NCI-H2029 (cell line): ENCODE measurements around the gene KDELR3.
A peak's percentile ranks its signal among the peaks of the same experiment; 100 is the strongest.
"Not testable (repeated sequence)": the region's sequence is repeated elsewhere in the genome, so short reads cannot be mapped to it uniquely, and the experiment has no call there.

ENCODE experiments used
- DNase-seq: peaks from one replicate; lab custom pipeline; 2025; lab: John Stamatoyannopoulos, UW

KDELR3 gene

GRCh38 chr22:38456841-38457699, 10.8 kb upstream of the KDELR3 start:
- no peak for DNase-seq

DNA sequence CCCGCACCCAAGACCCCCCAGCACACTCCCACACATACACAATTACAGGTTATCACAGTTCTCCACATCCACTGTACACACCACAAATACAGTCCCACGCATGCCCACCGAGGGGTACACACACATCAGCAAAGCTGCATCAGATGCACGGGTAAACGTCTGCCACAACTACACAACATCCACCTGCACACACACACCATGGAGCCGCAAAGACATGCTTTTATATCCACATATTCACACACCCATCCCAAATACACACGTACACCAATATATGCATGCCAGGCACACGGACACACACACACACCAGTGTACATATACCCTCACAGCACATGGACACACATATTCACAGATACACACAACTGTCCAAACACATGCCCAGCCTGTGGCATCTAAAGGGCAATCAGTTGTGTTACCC, 7.5 kb upstream of the KDELR3 start:
- DNase-seq = no peak

GRCh38 chr22:38461057-38461413, 6.9 kb upstream of the KDELR3 start:
- no peak for DNase-seq

DNA sequence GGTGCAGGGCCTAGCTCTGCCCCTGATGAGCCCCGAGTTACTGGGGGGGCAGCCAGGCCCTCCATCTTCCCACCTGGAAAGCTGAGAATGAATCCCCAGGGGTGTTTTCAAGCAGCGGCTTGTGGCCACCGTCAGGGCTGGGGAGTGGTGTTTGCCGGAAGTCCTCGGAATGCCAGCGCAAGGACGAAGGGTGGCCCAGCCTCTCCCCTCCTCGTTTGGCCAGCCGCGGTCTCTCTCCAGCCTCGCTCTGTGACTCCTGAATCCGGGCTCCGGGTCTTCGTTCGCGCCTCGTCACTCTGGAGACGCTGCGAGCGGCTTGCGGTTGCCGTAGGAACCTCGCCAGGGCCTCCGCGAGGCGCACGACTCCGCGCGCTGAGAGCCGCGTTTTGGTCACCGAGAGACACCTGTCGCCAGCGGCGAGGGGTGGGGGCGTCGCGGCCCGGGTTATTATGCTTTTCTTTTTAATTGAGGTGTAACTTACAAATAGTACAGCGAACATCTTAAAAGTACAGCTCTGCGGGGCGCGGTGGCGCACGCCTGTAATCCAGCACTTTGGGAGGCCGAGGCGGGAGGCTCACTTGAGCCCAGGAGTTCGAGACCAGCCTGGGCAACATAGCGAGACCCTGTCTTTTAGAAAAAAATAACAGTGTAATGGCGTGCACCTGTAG, 6.3 kb upstream of the KDELR3 start:
- DNase-seq = peak; percentile 80

DNA sequence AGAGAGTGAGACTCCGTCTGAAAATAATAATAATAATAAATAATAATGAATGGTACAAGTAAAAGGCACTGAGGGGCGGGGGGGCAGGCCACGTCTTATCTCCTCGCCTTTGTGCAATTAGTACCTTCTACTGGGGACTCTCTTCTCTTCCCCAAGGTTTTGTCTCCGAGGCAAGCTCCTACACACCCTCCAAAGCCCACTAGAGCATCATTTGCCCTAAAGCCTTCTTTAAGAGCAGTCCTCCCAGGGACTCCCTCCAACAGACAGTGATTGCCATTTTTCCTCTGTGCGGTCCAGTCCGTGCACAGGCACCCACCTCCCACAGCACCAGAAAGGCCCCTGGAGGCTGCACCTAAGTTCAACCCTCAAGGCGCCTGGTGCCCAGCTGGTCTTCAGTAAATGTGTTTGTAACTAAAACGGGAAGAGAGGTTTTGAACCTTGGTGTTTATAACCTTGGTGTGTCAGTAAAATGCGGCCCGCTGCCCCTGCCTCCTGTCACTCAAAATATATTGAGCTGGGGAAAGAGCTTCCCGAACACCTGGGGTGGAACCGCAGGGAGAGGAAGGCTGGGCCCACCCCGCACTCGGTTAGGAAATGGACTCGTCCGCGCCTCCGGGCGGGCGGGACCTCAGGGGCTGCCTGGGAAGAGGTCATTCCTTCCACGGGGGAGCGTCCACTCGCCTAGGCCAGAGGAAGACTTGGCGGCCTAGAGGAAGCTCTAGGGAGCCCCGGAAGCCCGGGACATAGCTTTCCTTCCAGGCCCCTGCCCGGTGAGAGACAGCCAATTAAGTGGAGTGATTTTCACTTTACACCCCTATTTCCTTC, 4.7 kb upstream of the KDELR3 start:
- no peak for DNase-seq

DNA sequence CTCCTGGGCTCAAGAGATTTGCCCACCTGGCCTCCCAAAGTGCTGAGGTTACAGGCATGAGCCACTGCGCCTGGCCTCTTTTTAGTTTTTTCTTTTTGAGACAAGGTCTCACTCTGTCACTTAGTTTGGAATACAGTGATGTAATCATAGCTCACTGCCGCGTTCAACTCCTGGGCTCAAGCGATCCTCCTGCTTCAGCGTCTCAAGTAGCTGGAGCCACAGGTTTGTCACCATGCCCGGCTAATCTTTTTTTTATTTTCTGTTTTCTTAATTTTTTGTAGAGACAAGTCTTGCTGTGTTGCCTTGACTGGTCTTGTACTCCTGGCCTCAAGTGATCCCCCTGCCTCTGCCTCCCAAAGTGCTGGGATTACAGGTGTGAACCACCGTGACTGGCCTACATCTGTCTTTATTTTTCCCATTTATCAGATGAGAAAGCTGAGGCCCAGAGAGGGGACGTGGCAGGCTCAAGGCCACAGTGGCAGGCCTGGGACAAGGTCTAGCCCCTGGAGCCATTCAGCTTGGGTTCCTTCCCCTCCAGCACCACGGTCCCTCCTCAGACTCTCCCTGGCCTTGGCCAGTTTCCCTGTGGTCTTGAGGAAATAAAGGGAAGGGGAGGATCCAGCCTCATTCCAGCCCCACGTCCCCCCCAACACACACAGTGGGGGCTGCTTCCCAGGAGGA, 2.8 kb upstream of the KDELR3 start:
- DNase-seq = no peak

GRCh38 chr22:38465673-38466490, 2.0 kb upstream of the KDELR3 start:
- no peak for DNase-seq

- no peak for DNase-seq
Measured at GRCh38 chr22:38467438-38467903, 425 bp upstream of the KDELR3 start.

GRCh38 chr22:38468443-38469305, 778 bp downstream of the KDELR3 start:
- DNase-seq = no peak

- DNase-seq = no peak
Measured at GRCh38 chr22:38469306-38469781, 1.4 kb downstream of the KDELR3 start.

DNA sequence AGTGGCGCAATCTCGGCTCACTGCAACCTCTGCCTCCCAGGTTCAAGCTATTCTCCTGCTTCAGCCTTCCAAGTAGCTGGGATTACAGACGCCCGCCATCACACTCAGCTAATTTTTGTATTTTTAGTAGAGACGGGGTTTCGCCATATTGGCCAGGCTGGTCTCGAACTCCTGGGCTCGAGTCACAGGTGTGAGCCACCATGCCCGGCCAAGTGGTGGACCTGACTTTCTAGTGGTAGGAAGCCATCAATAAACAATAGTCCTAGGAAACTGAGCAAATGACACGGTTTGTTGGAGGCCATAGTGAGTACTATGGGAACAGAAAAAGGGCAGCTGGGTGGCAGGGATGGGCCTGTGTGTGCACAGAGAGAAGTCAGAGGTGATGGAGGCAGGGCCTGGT, 2.3 kb downstream of the KDELR3 start:
- not testable (repeated sequence) for DNase-seq

DNA sequence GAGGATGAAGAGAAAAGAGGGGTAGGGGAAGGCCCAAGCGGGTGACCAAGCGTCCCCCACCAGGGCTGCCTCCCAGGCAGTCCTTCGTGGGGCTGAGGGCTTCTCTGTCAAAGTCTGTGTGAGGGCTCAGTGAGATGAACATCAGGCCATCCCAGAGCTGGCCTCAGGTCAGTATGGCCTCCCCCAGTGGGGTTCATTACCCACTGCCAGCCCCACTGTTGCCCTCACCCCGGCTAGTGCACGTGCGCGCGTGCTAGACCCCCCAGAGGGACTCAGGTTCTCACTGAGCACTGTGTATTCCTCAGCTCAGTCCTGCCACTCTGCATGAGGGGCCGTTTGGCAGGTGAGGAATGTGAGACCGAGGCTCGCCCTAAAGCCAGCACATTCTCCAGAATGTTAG, 3.3 kb downstream of the KDELR3 start:
- DNase-seq = no peak

DNA sequence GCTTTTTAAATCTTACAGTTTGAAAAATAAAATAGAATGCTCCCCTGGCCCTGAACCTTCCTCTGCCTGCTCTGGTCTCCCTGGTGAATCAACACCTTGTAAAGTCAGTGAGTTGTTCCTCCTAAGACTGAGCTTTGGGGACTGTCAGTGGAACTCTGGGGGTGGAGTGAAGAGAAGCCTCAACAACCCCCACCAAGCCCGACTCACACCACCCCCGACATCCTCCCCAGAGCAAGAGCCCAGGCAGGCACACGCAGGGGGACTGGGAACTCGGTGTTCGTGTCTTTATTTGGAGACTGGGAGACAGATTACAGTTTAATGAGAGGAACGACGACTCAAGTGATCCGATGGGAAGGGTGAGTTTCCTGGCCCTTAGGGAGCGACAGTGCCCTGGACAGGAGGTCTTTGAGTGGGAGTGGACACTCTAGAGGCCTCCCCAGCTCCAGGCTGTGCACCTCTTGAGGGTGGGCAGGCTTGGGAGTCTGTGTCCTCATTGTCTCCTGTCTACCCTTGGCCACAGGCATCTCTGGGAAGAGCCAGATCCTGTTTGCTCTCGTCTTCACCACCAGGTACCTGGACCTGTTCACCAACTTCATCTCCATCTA, 6.2 kb downstream of the KDELR3 start:
- no peak for DNase-seq

GRCh38 chr22:38477585-38477984, 9.7 kb downstream of the KDELR3 start:
- no peak for DNase-seq

GRCh38 chr22:38479096-38479837, 11.4 kb downstream of the KDELR3 start:
- no peak for DNase-seq

DNA sequence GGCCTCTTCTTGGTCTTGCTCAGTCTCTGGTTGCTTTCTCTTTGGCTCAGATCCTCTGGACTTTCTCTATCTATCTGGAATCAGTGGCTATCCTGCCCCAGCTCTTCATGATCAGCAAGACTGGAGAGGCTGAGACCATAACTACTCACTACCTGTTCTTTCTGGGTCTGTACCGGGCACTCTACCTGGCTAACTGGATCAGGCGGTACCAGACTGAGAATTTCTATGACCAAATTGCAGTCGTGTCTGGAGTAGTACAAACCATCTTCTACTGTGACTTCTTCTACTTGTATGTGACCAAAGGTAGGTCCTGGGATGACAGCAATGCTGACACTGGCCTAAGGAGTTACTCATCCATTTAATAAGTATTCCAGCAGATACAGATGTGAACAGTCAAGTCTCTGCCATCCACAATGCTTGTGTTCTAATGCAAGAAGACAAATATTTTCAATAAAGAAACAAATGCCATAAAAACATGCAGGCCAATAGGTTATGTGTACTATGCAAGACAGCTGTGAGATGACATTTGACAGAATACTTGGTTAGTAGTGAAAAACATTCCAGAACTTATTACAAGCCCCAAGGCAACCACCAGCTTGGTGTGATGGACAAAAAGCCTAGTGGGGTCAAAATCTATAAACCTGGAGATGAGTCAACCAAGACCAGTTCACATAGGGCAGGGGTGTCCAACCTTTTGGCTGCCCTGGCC, 13.4 kb downstream of the KDELR3 start:
- no peak for DNase-seq

DNA sequence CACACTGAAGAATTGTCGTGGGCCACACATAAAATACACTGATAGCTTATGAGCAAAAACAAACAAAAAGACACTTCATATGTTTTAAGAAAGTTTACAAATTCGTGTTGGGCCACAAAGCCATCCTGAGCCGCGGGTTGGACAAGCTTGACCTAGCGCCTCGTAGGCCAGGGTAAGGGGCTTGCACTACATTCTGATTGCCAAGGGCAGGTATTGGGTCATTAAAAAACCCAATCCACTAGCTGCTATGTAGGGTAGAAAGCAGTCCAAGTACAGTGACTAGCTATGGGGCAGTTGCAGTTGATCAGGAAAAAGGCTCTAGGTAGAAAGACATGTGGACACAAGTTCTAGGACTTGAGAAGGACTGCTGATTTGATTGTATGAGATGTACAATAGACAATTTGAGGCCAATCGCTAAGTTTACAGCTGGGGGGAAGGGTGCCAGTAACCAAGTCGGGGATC, 14.0 kb downstream of the KDELR3 start:
- DNase-seq = no peak

DNA sequence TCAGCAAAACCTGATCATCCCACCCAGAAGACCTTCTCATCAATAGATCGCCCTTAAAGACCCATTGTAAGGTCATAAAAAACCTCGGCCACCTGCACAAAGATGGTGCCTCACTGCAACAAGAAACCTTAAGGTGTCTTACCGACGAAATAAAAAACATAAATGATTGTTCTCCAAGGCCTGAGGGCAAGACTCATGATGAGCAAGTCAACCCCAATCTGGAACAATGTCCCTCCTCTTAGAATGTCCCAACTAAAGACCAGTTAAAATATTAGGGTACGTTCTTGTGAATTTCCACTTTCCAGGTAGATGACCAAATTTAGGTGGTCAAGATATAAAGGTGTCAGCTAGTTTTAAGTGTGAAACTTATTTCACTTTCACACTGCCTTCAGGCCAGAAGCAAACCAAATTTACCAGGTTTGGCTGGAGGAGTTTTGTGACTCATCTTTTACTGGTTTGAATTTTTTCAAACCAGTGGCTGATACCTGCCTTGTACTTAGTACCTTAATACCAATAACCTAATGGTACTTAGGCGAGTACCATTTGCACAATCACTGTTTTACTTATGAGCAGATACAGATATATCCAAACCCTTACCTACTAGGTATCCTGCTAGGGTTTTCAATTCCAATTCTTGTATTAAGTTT, 14.9 kb downstream of the KDELR3 start:
- DNase-seq = no peak
